Measurements from ENCODE around the gene CROCC. TPM values are rescaled to one million over a fixed set of nuclear protein-coding genes. Genes with fewer than 3 reads are reported as not detected.

Gene CROCC
- total and polyA plus RNA-seq, 4 donors: 2.9 to 8.3 (median 5.1) TPM

DNA sequence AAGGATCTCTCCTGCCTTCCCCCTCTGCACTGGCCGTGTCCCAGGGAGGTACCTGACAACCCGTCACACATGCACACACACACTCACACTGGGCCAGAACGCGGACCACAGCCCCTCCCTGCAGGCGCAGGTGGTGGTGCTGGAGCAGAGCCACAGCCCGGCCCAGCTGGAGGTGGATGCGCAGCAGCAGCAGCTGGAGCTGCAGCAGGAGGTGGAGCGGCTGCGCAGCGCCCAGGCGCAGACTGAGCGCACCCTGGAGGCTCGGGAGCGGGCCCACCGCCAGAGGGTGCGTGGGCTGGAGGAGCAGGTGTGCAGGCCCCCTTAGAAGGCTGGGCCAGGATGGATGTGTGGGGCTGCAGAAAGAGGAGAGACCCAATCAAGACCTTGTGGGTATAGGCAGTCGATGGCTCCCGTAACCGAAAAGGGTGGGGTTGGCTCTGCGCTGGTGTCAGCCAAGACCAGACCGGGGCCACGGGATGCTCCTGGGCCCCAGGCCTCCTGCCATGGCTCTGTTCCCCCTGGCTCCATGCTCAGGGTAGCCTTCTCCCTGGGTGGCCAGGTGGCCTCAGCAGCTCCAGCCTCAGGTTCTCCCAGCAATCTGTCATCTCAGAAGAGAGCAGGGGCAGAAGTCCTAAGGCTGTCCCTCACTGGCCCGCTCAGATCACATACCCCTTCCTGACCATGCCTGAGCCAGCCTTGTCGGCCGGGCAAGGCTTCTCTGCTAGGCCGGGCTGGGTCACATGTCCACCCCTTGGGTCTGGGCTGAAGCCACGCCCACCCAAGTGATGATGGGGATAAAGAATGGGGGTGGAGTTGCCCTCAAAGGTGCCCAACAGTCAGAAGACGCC, 49.8 kb downstream of the CROCC start:
- TF ChIP-seq HNF4G (IDR thresholded peaks at IDR 0.05) (no peak), SP1 (IDR thresholded peaks at IDR 0.05) (no peak), YY1 (IDR thresholded peaks at IDR 0.05) (no peak), EGR1 (IDR thresholded peaks at IDR 0.05; ENCODE audit: low read depth in 2 of 2) (no peak), HNF4A (conservative IDR thresholded peaks at IDR 0.05) (no peak), RXRA (IDR thresholded peaks at IDR 0.05) (no peak), GABPA (IDR thresholded peaks at IDR 0.05 in 1 of 2, conservative IDR thresholded peaks at IDR 0.05 in 1 of 2) (no peak), JUND (IDR thresholded peaks at IDR 0.05) (no peak), FOXA1 (IDR thresholded peaks at IDR 0.05) (no peak), FOXA2 (IDR thresholded peaks at IDR 0.05) (no peak), NR2F2 (IDR thresholded peaks at IDR 0.05) (no peak), RAD21 (IDR thresholded peaks at IDR 0.05) (no peak), TAF1 (conservative IDR thresholded peaks at IDR 0.05) (no peak)
- TF ChIP-seq, protein P1, sequence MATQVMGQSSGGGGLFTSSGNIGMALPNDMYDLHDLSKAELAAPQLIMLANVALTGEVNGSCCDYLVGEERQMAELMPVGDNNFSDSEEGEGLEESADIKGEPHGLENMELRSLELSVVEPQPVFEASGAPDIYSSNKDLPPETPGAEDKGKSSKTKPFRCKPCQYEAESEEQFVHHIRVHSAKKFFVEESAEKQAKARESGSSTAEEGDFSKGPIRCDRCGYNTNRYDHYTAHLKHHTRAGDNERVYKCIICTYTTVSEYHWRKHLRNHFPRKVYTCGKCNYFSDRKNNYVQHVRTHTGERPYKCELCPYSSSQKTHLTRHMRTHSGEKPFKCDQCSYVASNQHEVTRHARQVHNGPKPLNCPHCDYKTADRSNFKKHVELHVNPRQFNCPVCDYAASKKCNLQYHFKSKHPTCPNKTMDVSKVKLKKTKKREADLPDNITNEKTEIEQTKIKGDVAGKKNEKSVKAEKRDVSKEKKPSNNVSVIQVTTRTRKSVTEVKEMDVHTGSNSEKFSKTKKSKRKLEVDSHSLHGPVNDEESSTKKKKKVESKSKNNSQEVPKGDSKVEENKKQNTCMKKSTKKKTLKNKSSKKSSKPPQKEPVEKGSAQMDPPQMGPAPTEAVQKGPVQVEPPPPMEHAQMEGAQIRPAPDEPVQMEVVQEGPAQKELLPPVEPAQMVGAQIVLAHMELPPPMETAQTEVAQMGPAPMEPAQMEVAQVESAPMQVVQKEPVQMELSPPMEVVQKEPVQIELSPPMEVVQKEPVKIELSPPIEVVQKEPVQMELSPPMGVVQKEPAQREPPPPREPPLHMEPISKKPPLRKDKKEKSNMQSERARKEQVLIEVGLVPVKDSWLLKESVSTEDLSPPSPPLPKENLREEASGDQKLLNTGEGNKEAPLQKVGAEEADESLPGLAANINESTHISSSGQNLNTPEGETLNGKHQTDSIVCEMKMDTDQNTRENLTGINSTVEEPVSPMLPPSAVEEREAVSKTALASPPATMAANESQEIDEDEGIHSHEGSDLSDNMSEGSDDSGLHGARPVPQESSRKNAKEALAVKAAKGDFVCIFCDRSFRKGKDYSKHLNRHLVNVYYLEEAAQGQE (IDR thresholded peaks at IDR 0.05): no peak
- TF ChIP-seq, protein P2, sequence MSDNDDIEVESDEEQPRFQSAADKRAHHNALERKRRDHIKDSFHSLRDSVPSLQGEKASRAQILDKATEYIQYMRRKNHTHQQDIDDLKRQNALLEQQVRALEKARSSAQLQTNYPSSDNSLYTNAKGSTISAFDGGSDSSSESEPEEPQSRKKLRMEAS (IDR thresholded peaks at IDR 0.05): no peak
- TF ChIP-seq, protein P3, sequence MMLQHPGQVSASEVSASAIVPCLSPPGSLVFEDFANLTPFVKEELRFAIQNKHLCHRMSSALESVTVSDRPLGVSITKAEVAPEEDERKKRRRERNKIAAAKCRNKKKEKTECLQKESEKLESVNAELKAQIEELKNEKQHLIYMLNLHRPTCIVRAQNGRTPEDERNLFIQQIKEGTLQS (IDR thresholded peaks at IDR 0.05): no peak
- TF ChIP-seq, protein P4, sequence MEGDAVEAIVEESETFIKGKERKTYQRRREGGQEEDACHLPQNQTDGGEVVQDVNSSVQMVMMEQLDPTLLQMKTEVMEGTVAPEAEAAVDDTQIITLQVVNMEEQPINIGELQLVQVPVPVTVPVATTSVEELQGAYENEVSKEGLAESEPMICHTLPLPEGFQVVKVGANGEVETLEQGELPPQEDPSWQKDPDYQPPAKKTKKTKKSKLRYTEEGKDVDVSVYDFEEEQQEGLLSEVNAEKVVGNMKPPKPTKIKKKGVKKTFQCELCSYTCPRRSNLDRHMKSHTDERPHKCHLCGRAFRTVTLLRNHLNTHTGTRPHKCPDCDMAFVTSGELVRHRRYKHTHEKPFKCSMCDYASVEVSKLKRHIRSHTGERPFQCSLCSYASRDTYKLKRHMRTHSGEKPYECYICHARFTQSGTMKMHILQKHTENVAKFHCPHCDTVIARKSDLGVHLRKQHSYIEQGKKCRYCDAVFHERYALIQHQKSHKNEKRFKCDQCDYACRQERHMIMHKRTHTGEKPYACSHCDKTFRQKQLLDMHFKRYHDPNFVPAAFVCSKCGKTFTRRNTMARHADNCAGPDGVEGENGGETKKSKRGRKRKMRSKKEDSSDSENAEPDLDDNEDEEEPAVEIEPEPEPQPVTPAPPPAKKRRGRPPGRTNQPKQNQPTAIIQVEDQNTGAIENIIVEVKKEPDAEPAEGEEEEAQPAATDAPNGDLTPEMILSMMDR (IDR thresholded peaks at IDR 0.05; ENCODE audit: low read depth, low read length, missing input control): no peak
- TF ChIP-seq, protein P5, sequence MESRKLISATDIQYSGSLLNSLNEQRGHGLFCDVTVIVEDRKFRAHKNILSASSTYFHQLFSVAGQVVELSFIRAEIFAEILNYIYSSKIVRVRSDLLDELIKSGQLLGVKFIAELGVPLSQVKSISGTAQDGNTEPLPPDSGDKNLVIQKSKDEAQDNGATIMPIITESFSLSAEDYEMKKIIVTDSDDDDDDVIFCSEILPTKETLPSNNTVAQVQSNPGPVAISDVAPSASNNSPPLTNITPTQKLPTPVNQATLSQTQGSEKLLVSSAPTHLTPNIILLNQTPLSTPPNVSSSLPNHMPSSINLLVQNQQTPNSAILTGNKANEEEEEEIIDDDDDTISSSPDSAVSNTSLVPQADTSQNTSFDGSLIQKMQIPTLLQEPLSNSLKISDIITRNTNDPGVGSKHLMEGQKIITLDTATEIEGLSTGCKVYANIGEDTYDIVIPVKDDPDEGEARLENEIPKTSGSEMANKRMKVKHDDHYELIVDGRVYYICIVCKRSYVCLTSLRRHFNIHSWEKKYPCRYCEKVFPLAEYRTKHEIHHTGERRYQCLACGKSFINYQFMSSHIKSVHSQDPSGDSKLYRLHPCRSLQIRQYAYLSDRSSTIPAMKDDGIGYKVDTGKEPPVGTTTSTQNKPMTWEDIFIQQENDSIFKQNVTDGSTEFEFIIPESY (IDR thresholded peaks at IDR 0.05): no peak
- Histone ChIP-seq H3K4me3 (ENCODE audit: low read depth in 1 of 3, low read length in 3 of 3) (no peak overlapping the region), H3K9ac (ENCODE audit: low read depth in 1 of 2, low read length in 2 of 2) (no peak overlapping the region), H3K36me3 (ENCODE audit: control insufficient read depth in 4 of 4, insufficient read depth in 3 of 4, low read depth in 1 of 4, low read length in 3 of 4) (peaks cover 0 to 2% (median under 1%) of the 10 kb centered on the region in 4 donors), H3K4me1 (ENCODE audit: control insufficient read depth in 4 of 4, insufficient read depth in 4 of 4, low read length in 3 of 4) (no peaks in the 10 kb centered on the region), H3K27ac (ENCODE audit: low read depth in 1 of 2, low read length in 2 of 2) (no peak overlapping the region), H3K27me3 (ENCODE audit: control insufficient read depth in 4 of 4, insufficient read depth in 4 of 4, low read length in 3 of 4) (no peaks in the 10 kb centered on the region), H3K9me3 (ENCODE audit: control insufficient read depth in 4 of 4, low read length in 3 of 4) (no peaks in the 10 kb centered on the region)
- DNase-seq (ENCODE audit: low spot score): no peak
- WGBS: 87% methylated on average over 28 of the region's 28 CpGs
